Vagina (tissue), 2 donors: Measurements from ENCODE around the gene TGFB2. TPM values are rescaled to one million over a fixed set of nuclear protein-coding genes. Genes with fewer than 3 reads are reported as not detected.

Experiments used
- DNase-seq, 2 donors: peaks; one replicate each; pipeline ENCODE4 v3.0.0-alpha.2; 2017; ENCODE audit errors: extremely low spot score in 2 of 2
- H3K27ac ChIP-seq: fragments of 200-600 bp; sonication (generic); one replicate; pipeline ENCODE4 v1.5.1; 2019
- H3K27me3 ChIP-seq: fragments of 200-600 bp; sonication (generic); one replicate; pipeline ENCODE4 v1.5.1; 2019
- H3K36me3 ChIP-seq, 2 donors: fragments of 200-600 bp; sonication (generic); one replicate each; pipeline ENCODE4 v1.5.1; 2017 to 2019
- H3K4me1 ChIP-seq: fragments of 200-600 bp; sonication (generic); one replicate; pipeline ENCODE4 v1.5.1; 2019
- H3K4me3 ChIP-seq, 2 donors: fragments of 200-600 bp; sonication (generic); 1 replicate in 1 of 2; 2 replicates in 1 of 2; pipeline ENCODE4 v1.5.1; 2016 to 2019
- H3K9me3 ChIP-seq: fragments of 200-600 bp; sonication (generic); one replicate; pipeline ENCODE4 v1.5.1; 2019
- CTCF ChIP-seq, 3 experiments: fragments of 450-650 bp in 2 of 3; fragments of 200-600 bp in 1 of 3; sonication (generic) in 1 of 3; IDR thresholded peaks; one replicate each; pipeline ENCODE4 v1.5.1; 2017 to 2019; ENCODE audit warnings: antibody characterized with exemption in 3 of 3, mild to moderate bottlenecking in 2 of 3, moderate library complexity in 2 of 3
- POLR2A ChIP-seq, 2 donors: fragments of 450-650 bp; IDR thresholded peaks; one replicate each; pipeline ENCODE4 v1.6.1; 2017; ENCODE audit warnings: antibody characterized with exemption in 2 of 2, mild to moderate bottlenecking in 2 of 2, moderate library complexity in 2 of 2
- POLR2AphosphoS5 ChIP-seq, 2 donors: sonication (generic); formaldehyde crosslinking; IDR thresholded peaks; one replicate each; pipeline ENCODE4 v1.9.0; 2017; ENCODE audit warnings: antibody characterized with exemption in 2 of 2, mild to moderate bottlenecking in 2 of 2, low read depth in 1 of 2; ENCODE audit not compliant: insufficient read depth in 1 of 2
- intact Hi-C: fragments of 100-400 bp; cut with DNase I; formaldehyde crosslinking; loops from one replicate; pipeline ENCODE4 v1.15.1; 2023
- total RNA-seq: library from RNA; depleted of rRNA; stranded (reverse); fragments of >200 nt; gene quantifications from one replicate; pipeline ENCODE4 v1.2.3, GENCODE V29; 2016

The TGFB2 gene
- total RNA-seq, 1 donor from 2014 or later, result 16.9 TPM

- Histone ChIP-seq H3K4me1 (no peaks in the 10 kb centered on the region), H3K27me3 (no peaks in the 10 kb centered on the region), H3K36me3 (peaks cover 0 to 14% of the 10 kb centered on the region in 2 donors), H3K27ac (no peak overlapping the region), H3K4me3 (no peak overlapping the region), H3K9me3 (no peaks in the 10 kb centered on the region)
- intact Hi-C loops, result loop anchor here (10.0 kb wide), 1 partner anchor 1242 kb away; no protein-coding TSS in a partner anchor
- no peak for TF ChIP-seq CTCF (IDR thresholded peaks at IDR 0.05)
- no peak for TF ChIP-seq POLR2AphosphoS5 (IDR thresholded peaks at IDR 0.05; ENCODE audit: insufficient read depth in 1 of 2, low read depth in 1 of 2)
- TF ChIP-seq POLR2A (IDR thresholded peaks at IDR 0.05), result no peak
- DNase-seq, result no peak
Measured at GRCh38 chr1:218322762-218323161, 22.4 kb upstream of the TGFB2 start.

- Histone ChIP-seq H3K36me3 (peaks cover 0 to 14% of the 10 kb centered on the region in 2 donors), H3K4me1 (no peaks in the 10 kb centered on the region), H3K9me3 (no peaks in the 10 kb centered on the region), H3K4me3 (no peak overlapping the region), H3K27me3 (no peaks in the 10 kb centered on the region), H3K27ac (no peak overlapping the region)
- intact Hi-C loops, result loop anchor here (10.0 kb wide), 1 partner anchor 1241 kb away; no protein-coding TSS in a partner anchor
- no peak for DNase-seq
- TF ChIP-seq CTCF (IDR thresholded peaks at IDR 0.05), result no peak
- no peak for TF ChIP-seq POLR2A (IDR thresholded peaks at IDR 0.05)
- TF ChIP-seq POLR2AphosphoS5 (IDR thresholded peaks at IDR 0.05; ENCODE audit: insufficient read depth in 1 of 2, low read depth in 1 of 2), result no peak
Measured at GRCh38 chr1:218323568-218324225, 21.4 kb upstream of the TGFB2 start.

- no peak for TF ChIP-seq CTCF (IDR thresholded peaks at IDR 0.05)
- no peak for TF ChIP-seq POLR2A (IDR thresholded peaks at IDR 0.05)
- TF ChIP-seq POLR2AphosphoS5 (IDR thresholded peaks at IDR 0.05; ENCODE audit: insufficient read depth in 1 of 2, low read depth in 1 of 2), result no peak
- DNase-seq, result no peak
- H3K27me3 ChIP-seq, result no peaks in the 10 kb centered on the region
- H3K4me3 ChIP-seq, result no peak overlapping the region
- no peaks in the 10 kb centered on the region for H3K4me1 ChIP-seq
- peaks cover 0 to 14% of the 10 kb centered on the region in 2 donors for H3K36me3 ChIP-seq
- H3K9me3 ChIP-seq, result no peaks in the 10 kb centered on the region
- no peak overlapping the region for H3K27ac ChIP-seq
- intact Hi-C loops, result loop anchor here (10.0 kb wide), 1 partner anchor 1241 kb away; no protein-coding TSS in a partner anchor
Measured at GRCh38 chr1:218324226-218324580, 20.9 kb upstream of the TGFB2 start.

- H3K27me3 ChIP-seq, result no peaks in the 10 kb centered on the region
- TF ChIP-seq POLR2A (IDR thresholded peaks at IDR 0.05), result no peak
- no peak for TF ChIP-seq POLR2AphosphoS5 (IDR thresholded peaks at IDR 0.05; ENCODE audit: insufficient read depth in 1 of 2, low read depth in 1 of 2)
- TF ChIP-seq CTCF (IDR thresholded peaks at IDR 0.05), result no peak
- no peak for DNase-seq
- peaks cover 0 to under 1% of the 10 kb centered on the region in 2 donors for H3K36me3 ChIP-seq
- intact Hi-C loops, result loop anchor here (10.0 kb wide), 1 partner anchor 1236 kb away; no protein-coding TSS in a partner anchor
- no peak overlapping the region for H3K4me3 ChIP-seq
- no peaks in the 10 kb centered on the region for H3K4me1 ChIP-seq
- H3K27ac ChIP-seq, result no peak overlapping the region
- H3K9me3 ChIP-seq, result no peaks in the 10 kb centered on the region
Measured at GRCh38 chr1:218328769-218329168, 16.4 kb upstream of the TGFB2 start.

GRCh38 chr1:218330043-218330623 is 15.0 kb upstream of the TGFB2 start:
- intact Hi-C loops, result no loop called here
- TF ChIP-seq POLR2AphosphoS5 (IDR thresholded peaks at IDR 0.05; ENCODE audit: insufficient read depth in 1 of 2, low read depth in 1 of 2), result peak in 1 of 2 donors; percentile 38
- TF ChIP-seq CTCF (IDR thresholded peaks at IDR 0.05), result peak; percentile 63 to 79 (median 69)
- no peak for TF ChIP-seq POLR2A (IDR thresholded peaks at IDR 0.05)

More at GRCh38 chr1:218330043-218330623, 15.0 kb upstream of the TGFB2 start:
- no peak for DNase-seq
- Histone ChIP-seq H3K36me3 (no peaks in the 10 kb centered on the region), H3K9me3 (no peaks in the 10 kb centered on the region), H3K27ac (no peak overlapping the region), H3K27me3 (no peaks in the 10 kb centered on the region), H3K4me1 (no peaks in the 10 kb centered on the region), H3K4me3 (no peak overlapping the region)
